GM21381 (cell line): ENCODE results near the gene ACP3.

ENCODE experiments used
- ATAC-seq: cut with Tn5 transposase; IDR thresholded peaks from one replicate; pipeline ENCODE4 v1.9.1; 2021; ENCODE audit warnings: mild to moderate bottlenecking, moderate library complexity; ENCODE audit not compliant: unreplicated experiment

Gene ACP3

DNA sequence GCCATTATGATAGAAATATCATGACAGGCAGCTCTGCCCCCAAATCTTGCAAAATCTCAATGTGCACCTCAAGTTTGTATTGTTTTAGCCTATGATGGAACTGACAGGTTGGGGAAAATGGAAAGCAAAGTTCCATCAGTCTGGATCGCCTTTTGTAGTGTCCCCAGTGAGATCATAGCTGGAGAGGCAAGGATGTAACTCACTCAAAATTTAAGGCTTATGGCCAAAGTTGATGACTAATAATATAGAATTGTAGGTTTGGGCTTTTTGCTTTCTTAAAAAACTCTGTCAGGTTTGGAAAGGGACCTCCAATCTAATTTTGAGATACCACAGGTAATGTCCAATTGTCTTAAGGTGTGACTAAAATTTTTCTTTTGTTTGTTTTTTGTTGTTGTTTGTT is 1.4 kb upstream of the ACP3 start:
- no peak for ATAC-seq

DNA sequence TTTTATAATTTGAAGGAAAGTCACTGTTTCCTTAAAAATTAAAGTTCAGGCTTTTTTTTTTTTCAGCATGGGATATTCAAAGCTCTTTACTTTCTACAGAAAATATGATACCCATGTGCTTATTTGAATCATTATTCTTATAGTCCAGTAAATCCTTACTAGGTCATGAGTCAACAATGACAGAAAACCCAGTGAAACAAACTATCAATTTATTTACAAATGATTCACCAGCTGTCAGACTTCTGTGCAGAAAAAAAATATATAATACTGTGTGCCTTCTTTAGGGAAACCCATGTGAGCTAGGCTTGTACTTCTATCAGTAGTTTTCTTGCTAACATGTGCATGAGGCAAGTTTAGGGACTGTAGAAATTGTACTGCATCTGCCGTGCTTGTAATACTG is 1.2 kb downstream of the ACP3 start:
- ATAC-seq, result no peak

DNA sequence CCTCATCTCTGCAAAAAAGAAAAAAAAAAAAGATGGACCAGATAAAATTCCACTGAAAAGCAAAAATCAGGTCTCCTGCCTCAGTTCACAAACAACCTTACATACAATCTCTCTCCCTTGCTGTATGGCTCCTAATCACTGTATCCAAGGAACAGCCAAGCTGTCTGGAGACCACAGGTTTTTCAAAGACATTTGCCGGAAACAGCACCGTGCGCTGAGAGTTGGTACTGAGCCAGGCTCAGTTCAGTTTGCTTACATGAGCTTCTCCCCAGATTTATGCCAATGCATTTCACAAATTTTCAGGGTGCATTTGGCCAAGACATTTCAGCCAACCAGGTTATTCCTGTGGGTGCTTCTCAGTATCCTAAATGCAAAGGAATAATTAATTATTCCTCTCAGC is 4.1 kb downstream of the ACP3 start:
- ATAC-seq, result no peak

DNA sequence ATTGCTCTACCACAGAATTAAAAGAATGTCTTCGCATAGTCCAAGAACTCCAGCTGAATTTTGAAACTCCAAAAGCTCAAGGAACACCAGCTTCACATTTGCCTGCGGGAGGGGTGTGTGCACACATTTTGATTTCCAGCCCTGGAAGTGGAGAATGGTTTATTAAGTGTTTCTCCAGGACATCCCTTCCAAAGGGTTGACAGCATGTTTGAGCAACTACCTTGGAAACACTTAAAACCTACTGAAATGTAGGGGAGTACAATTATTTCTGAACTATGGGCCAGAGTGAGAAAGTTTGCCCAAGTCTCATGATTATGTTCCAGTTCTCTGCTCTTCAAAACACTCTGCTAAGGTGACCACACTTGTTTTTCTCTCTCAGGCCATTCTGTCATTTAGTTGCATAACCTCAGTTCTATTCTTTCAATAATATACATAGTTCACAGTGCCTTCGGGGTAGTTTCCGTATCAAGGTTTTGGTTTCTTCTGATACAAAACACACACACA is 7.9 kb downstream of the ACP3 start:
- ATAC-seq, result no peak

DNA sequence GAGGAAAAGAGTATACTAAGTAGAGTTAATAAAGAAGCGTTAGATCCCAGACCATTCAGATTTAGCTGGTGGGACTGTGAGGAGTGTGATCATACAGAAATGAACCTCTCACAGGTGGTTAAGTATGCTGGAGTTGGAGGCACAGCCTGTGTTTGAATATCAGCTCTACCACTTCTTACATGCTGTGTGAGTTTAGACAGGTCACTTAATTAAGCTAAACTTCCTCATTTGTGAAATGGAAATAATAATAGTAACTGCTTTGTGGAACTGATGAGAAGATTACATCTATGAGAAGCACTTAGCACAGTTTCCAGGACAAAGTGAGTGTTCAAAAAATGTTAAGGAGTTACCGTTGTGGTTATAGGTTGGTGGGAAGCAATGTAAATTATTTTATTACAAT is 8.4 kb downstream of the ACP3 start:
- ATAC-seq, result no peak

DNA sequence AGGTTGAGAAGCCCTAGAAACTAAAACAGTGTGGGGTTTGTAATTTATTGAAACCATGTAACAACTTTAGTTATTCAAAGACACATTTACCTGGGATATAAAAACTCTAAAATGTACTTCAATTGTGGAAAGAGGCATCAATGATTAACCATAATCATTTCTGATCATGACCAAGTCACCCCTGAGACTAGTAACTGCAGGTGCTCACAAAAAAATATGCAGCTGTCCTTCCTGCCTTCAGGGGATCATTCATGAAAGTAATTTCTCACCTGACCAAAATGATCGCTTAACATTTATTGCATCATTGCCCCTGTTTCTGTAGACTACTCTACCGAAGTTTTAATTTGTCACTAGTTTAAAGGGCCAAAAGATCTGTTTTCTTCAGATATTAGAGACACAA is 9.0 kb downstream of the ACP3 start:
- ATAC-seq, result no peak

DNA sequence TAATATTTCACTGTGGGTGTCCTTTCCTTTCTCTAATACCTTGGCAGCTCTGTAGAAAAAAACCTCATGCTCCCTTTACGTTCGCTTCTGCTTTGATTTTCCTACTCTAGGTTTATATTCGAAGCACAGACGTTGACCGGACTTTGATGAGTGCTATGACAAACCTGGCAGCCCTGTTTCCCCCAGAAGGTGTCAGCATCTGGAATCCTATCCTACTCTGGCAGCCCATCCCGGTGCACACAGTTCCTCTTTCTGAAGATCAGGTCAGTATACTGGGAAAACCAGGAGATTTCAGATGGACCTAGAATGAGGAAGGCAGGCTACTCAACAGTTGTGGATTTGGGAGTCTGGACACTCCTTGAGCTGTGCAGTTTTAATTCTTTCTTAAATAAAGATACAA is 14.9 kb downstream of the ACP3 start:
- ATAC-seq, result no peak

DNA sequence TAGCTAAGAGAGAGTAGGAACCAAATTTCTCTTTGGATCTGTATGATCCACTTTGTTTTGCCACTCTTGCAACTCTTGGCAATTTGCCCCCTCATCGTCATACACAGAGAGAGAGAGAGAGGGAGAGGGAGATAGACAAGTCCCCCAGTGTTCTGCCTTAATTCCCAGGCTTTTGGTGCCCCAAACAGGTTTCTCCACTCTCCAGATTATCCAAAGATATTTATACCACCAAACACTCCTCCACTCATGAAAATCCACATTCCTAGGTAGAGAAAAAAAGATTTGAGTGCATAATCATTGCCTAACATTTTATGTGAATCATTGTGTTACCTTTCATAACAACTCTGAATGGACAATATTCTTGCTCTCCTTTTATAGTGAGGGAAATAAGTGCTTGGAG is 15.3 kb downstream of the ACP3 start:
- no peak for ATAC-seq

DNA sequence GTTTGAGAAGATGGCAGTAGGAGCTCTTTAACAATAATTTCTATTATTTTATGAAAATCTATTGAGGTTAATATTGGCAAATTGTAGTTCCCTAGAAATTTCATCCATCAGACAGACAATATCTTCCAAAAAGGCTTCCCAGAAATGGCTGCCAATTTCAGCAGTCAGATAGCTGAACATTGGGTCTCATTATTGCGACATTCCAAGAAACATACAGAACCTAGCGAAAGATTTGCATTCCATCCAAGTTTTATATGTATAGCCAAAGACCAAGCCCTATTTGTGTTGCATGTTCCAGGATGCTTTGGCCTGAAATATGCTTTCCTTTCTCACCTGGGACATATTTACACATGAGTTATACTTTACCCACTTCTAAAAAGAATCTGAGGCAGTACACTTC is 24.5 kb downstream of the ACP3 start:
- no peak for ATAC-seq

DNA sequence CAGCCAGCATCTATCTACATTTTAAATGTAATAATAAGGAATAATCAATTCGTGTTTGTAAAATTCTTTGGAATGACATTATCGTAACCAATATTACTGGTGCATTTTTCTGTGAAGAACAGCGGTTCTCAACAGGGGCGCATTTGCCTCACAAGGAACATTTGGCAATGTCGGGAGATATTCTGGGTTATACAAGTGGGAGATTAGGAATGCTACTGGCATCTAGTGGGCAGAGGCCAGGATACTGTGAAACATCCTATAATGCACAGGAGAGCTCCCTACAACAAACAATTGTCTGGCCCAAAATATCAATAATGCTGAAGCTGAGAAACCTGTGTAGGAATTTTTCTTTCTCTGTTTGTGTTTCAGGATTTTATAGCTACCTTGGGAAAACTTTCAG is 25.0 kb downstream of the ACP3 start:
- no peak for ATAC-seq

DNA sequence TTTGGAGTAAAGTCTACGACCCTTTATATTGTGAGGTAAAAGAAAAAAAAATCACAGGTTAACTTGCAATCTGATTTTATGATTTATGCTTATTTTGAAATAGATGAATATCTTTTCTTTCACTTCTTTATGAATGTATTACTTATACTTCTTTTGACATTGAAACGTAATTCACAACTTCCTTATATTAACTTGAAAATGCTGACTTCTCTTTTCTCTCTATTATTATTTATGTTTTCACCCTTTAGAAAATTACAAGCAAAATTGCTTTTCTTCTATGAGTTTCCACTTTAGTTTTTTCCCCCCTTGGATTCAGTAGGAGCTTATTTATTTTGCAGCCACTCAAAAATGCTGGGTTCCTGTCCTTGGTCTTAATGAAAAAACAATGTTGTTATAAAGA is 25.4 kb downstream of the ACP3 start:
- no peak for ATAC-seq

DNA sequence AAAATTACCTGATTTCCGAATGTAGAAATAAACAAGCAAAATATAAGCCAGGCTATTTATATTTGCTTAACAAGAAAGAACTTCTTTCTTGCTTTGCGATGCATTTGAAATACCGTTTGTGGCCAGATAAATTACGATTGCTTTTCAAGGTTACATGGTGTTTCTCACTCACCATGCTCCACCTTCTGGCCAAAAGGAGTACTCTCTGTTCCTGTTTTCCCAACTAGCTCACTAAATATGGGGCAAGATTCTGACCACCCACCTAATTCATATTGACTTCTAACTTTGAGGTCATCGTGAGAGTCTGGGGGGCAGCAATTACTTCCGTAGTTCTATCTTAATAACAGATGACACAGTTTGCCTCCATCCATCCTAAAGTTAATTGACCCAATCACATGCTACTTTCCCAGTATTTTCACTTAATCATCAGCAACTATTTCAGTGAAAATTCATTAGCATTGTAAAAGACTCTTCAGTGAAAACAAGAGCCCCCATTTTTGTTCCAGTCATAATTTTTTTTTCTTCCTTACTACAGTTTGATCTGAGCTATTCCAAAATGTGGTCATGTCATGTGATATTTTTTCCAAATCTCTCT is 25.9 kb downstream of the ACP3 start:
- ATAC-seq, result peak; percentile 57

DNA sequence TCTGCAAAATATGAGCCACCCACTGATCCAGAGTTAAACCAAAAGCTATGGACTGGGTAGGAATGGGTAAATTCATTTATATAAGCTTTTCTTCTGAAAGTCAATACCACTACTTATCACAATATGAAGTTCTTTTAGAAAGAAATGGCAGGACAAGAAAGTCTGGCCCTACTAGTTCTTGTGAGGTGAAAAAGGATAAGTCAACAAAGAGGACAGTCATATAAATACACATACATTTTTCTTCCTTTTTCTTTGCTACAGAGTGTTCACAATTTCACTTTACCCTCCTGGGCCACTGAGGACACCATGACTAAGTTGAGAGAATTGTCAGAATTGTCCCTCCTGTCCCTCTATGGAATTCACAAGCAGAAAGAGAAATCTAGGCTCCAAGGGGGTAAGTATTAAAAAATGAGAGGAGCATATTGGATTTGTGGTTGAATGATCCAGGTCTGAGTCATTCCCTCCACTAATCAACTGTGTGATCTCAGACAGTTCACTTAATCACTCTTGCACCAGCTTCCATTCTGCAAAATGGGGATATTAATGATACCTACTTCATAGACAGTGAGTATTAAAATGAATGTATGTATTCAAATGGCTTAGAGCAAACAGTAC is 27.6 kb downstream of the ACP3 start:
- no peak for ATAC-seq

DNA sequence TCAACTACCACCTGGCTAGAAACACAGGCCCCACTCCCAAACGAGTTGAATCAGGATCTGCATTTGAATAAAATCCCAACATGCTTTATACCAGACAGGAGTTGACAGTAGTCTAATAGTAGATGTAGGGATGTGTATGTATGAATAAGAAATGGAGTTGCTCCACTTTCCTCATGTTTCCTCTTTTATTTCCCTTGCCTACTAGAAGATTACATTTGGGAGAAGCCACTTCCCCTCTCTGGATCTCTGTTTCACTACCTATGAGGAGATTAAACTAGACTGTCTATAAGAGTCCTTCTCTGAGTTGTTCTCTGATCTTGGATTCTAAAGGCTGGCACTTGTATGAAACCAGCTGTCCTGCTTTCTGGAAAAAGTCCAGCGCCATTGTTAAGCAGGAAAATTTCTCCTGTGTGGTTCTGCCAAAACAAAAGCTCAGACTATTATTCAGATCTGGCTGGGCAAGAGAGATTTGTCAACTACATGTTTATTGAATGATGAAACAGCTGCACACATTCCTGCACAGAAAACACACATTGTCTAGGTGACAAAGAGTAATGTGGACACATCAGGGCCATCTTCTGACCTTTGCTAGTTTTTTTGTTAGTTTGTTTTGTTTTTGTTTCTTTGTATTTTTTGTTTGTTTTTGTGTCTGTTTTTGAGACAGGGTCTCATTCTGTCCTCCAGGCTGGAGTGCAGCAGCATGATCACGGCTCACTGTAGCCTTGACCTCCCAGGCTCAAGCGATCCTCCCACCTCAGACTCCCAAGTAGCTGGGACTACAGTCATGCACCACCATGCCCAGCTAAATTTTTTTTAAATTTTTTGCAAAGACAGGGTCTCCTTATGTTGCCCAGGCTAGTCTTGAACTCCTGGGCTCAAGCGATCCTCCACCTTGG is 29.9 kb downstream of the ACP3 start:
- ATAC-seq, result no peak

DNA sequence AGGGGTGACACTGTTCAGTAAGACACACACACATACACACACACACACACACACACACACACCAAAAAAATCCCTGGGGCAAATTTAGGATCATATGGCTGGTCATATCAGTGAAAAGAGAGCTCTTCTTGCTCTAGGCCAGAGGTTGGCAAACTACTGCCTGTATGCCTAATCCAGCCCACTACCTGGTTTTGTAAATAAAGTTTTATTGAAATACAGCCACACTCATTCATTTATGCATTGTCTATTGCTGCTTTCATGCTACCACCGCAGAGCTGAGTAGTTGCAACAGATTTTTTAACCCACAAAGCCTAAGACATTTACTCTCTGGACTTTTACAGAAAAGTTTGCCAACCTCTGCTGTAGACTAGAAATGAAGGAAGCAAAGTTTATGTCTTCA is 30.6 kb downstream of the ACP3 start:
- no peak for ATAC-seq

DNA sequence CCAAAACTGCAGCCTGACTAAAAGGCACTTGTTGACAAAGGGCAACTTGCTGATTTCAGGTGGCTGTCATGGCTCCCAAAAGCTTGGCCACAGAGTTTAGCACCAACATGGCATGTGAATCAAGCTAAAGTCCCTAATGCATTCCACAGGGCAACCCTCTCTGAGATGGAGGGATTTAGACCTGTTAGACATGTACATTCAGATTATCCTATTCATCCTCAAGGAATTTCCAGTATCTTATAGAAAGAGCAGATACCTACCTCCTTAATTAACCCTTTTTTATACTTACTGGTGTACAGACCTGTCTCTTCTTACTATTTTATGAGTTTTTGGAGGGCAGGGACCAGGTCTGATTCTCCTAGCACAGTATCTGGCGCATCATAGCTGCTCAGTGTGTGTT is 31.3 kb downstream of the ACP3 start:
- ATAC-seq, result no peak

DNA sequence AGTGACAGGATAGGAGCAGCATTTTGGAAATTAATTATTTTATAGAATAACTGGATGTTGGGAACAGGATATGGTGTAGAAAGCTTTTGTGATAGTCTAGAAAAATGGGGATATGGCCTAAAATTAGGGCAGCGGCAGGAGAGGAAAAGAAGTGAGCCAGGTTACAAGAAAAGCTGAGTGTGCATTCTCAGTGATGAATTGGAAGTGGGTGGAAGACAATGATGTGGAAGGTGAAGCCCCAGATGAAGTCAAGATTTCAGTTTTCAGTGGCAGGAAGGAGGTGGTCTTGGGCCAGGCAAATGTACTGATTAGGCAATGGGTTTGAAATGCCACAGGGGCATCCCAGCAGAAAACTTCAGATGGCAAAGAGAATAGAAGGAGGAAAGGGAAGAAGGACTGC is 33.6 kb downstream of the ACP3 start:
- no peak for ATAC-seq

DNA sequence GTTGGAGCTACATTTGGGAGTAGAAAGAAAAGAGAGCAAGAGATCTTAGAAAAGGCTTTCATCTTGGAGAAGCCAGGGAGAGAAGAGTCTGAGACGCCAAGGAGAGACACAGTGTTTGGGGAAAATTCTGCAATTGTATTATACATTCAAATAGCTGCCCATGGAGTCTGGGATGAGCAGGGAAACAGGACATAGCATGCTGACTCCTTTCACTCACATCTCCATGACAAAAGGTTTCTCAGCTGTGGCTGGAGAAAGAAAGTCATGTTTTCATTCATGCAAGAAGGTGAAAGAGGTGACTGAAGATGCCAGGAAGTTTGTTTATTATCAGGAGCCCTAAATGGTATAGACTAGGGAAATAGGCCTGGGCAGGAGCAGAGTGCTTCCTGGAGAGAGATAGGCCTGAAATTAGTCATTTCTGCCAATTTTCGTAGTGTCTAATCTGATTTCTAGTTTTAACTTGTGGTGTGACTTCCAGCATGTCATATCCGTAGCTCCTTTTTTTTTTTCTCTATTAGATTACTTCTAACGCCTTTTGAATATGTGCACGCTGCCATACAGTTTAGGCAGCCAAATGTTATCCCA is 34.1 kb downstream of the ACP3 start:
- ATAC-seq, result no peak

DNA sequence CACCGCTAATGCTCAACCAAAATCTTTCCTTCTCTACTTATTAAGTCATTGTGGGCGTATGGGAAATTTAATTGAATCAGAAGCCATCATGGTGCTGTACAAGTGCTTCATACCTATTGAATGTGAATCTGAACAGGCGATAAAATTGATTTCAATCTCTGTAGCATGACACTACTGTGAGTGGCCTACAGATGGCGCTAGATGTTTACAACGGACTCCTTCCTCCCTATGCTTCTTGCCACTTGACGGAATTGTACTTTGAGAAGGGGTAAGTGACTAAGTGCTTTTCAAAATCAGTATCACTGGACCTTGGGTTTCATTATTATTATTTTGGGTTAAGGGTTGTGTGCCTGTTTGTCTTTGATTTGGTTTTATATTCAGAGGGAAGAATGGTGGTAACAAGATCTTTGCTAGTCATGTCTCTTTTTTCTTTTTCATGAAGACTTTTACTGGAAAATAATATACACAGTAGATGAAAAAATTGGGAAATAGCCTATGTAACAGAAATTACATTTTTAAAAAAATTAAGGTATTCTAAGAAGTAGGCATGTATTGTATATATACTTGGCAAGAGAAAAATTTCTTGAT is 35.4 kb downstream of the ACP3 start:
- ATAC-seq, result no peak

DNA sequence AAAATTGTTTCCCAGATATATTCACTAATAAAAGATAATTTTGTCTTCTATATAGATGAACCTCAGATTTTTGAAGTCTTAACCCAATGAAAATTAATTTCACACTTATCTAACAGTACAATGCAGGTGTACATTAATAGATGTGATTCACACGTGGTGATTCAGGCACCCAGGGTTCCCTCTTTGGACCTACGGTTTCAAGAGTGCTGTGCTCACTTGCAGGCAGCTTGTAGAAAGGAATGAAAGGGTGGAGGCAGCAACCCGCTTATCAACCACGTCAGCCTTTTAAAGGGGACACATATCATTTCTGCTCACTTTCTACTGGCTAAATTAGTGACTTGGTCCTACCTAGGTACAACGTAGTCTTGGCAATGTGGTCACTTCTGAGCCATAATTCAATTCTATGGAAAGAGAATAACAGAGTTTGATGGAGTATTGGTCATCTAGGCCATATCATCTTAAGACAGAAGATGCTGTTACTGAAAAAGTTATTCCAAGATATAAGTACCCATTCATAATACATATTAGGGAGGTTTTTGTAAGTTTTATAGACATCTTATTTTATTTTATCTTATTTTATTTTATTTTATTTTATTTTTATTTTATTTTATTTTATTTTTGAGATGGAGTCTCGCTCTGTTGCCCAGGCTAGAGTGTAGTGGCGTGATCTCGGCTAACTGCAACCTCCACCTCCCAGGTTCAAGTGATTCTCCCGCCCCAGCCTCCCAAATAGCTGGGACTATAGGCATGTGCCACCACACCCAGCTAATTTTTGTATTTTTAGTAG is 37.9 kb downstream of the ACP3 start:
- ATAC-seq, result no peak

DNA sequence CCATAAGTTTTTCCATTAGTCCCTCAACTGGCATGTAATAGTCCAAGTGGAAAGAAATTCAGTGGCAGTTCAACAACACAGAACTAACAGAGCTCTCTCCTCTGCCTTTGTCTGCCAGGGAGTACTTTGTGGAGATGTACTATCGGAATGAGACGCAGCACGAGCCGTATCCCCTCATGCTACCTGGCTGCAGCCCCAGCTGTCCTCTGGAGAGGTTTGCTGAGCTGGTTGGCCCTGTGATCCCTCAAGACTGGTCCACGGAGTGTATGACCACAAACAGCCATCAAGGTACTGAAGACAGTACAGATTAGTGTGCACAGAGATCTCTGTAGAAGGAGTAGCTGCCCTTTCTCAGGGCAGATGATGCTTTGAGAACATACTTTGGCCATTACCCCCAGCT is 39.4 kb downstream of the ACP3 start:
- ATAC-seq, result no peak
